Kidney capillary endothelial cell (primary cell): ENCODE results near the gene PSD.
"Not testable (repeated sequence)": the region's sequence is repeated elsewhere in the genome, so short reads cannot be mapped to it uniquely, and the experiment has no call there.

Source experiments
- DNase-seq: peaks from one replicate; pipeline ENCODE4 v3.0.0-alpha.2; 2018; ENCODE audit warnings: low spot score

PSD gene

GRCh38 chr10:102418622-102419268 lies at the start of gene PSD:
PSD (minus strand) TSS chr10:102418785; CDS start chr10:102417038, 1,747 bp downstream.
- DNase-seq: no peak

DNA sequence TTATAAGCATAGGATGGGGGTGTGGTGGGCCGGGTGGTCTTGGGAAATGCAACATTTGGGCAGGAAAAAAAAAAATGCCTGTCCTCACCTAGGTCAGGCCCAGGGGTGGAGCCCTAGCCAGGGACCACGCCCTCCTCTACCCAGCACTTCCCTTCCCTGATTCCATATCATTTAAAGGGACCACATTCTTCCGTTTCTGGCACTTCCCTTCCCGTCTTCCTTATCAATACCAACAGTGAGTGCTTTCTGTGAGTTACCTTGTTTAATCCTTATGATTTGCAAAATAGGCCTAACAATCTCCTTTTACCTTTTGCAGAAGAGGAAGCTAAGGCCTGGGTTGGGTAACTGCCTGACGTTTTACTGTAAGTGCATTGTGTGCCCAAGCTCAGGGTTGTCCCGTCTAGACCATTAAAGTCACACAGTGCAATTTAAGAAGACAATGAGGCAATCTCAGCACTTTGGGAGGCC lies 49.4 kb upstream of the PSD start:
- no peak for DNase-seq

DNA sequence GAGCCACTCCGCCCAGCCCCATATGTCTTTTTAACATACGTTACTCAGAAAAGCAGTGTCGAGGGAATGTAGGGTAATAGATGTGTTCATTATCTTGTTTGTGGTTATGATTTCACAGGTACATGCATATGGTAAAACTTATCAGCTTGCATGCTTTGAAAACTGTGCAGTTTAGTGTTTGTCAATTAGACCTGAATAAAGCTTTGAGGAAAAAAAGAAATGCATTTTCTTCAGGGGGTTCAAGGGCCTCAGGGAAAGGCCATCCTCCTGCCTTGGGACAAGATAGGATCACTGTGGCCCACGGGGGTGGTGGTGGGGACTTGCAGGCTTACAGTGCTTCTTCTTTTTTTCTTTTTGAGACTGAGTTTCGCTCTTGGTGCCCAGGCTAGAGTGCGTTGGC lies 48.7 kb upstream of the PSD start:
- DNase-seq: no peak

DNA sequence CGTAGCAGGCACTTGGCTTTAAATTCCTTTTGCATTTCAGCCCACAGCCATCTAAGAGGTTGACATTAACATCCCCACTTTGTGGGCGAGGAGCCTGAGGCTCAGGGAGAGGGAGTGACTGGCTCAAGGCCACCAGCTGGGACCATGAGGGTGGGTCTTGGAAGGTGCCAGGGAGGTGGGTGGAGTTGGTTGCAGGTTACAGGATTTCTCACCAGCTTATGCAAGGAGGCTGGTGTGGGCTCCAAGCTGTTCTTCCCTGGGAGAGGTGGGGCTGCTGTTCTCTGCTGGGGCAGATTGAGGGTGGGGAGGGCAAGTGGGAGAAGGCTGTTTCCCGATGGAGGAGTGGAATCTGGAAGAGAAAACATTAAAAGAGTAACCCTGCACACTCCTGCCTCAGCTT lies 46.9 kb upstream of the PSD start:
- DNase-seq: no peak

- no peak for DNase-seq
Measured at GRCh38 chr10:102463983-102464382, 45.4 kb upstream of the PSD start.

- DNase-seq: no peak
Measured at GRCh38 chr10:102462512-102463054, 44.0 kb upstream of the PSD start.

DNA sequence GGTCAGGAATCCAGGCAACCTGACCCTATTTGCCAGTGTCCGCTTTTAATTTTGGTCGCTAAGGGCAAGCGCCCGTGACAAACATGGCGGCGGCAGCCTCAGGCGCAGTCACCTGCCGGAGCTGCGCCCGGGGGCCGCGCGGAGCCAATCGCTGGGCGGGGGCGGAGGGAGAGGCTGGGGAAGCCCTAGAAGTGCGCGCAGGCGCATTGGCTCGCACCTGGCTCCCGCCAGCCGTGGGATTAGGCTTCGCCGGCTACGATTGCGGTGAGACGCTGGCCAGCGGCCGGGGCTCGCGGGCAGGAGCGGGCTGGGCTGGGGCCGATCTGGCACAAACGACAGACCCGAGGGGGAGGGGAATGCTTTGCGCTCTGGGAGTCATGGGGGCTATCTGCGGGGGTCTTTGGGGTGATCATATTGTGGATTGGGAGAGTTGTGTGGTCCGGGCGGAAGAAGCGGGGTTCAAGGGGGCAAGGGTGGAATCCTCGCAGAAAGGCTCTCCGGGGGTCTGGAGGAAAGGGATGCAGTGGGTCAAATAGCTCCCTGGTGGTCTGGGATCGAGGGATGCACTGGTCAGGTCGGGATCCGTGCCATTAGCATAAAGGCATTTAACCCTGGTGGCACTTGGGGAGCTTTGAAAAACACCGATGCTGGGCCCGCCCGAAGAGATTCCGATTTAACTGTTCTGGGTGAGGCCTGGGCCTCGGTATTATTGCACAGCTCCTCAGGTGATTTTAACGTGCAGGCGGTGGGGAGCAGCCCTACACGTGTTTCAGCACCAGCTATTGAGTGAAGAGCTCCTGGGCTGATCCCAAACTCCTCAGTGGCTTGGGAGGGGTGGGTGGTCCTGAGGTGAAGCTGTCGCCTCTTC lies 42.8 kb upstream of the PSD start:
- peak; percentile 26 for DNase-seq

DNA sequence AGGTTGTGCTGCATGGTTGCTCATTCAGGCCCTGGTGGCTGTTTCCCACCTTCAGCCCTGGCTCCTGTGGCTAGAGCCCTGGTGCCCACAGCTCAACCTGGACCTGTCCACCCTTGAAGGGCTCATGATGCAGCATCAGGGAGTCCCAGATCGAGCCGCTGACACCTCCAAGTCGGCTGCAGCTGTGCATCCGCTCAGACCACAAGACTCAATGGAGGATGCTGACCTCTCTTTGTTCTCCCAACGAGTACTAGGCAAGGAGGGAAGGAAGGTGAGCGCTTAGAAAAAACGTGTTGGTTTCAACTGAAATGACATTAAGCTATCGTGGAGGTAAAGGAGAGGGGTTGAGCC lies 42.2 kb upstream of the PSD start:
- DNase-seq: no peak

- no peak for DNase-seq
Measured at GRCh38 chr10:102458656-102459055, 40.1 kb upstream of the PSD start.

- no peak for DNase-seq
Measured at GRCh38 chr10:102457591-102458150, 39.1 kb upstream of the PSD start.

DNA sequence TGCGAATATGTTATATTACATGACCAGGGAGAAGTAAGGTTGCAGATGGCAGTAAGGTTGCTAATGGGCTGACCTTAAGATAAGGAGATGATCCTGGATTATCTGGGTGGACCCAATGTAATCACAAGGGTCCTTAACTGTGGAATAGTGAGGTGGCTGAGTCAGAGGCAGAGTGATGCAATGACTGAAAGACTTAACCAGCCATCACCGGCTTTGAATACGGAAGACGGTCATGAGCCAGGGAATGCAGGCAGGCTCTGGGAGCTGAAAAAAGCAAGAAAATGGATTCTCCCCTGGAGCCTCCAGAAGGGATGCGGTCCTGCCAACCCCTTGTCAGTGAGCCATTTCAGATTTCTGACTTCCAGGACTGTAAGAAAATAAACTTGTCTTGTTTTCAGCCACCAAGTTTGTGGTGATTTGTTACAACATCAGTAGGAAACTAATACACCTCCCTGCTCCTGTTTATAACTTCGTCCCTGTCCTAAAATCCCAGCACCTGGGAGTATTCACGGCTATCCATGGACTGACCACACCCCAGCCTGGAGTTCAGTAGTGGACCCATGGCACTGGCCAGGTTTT lies 37.4 kb upstream of the PSD start:
- no peak for DNase-seq

DNA sequence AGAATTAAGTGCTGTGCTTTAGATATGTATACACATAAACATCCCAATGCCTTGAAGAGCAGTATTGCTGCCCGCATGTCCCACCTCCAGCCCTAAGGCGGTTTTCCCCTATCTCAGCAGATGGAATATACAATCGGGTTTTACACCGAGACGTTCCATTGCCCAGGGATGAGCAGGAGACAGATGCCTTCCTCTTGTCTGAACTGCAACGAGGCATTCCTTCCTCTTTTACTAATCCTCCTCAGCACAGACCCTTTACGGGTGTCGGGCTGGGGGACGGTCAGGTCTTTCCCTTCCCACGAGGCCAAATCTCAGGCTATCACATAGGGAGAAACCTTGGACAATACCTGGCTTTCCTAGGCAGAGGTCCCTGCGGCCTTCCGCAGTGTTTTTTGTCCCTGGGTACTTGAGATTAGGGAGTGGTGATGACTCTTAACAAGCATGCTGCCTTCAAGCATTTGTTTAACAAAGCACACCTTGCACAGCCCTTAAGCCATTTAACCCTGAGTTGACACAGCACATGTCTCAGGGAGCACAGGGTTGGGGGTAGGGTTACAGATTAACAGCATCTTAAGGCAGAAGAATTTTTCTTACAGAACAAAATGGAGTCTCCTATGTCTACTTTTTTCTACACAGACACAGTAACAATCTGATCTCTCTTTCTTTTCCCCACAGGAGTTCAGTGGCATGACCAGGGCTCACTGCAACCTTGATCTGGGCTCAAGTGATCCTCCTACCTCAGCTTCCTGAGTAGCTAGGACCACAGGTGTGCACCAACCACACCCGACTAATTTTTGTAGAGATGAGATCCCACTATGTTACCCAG lies 36.3 kb upstream of the PSD start:
- not testable (repeated sequence) for DNase-seq

GRCh38 chr10:102453502-102453901 lies 34.9 kb upstream of the PSD start:
- no peak for DNase-seq

DNA sequence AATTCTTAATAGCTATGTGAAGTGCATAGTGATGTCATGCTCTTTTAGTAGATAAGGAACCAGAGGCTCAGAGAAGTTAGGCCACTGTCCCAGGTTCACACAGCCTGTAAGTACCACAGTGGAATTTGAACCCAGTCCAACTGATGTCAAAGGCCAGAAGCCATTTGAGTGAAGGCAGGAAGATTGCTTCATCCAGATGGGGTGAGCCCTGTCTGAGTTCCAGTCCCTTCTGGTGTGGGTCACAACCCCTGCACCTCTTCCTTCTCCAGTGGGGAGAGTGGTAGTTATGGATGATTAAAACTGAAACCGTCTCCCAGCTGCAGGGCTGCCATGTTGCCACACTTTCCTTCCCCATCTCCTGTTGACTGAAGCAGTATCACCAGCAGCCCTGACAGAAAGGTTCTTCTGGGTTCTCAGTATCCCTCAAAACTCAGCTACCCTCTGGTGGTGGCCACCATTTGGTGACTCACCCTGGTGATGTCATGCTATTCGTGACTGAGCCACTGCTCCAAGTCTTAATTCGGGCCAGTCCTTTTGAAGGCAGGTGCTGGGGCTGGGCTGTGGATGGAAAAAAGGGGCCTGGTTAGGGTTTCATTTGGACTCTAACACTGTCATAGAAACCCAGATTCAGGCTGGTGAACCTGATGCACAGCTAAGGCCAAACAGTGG lies 34.2 kb upstream of the PSD start:
- DNase-seq: no peak

GRCh38 chr10:102451105-102451969 lies 32.8 kb upstream of the PSD start, which contains the start of gene C10orf95:
C10orf95 (minus strand) TSS chr10:102451543; CDS start chr10:102451093, 450 bp downstream.
- no peak for DNase-seq

DNA sequence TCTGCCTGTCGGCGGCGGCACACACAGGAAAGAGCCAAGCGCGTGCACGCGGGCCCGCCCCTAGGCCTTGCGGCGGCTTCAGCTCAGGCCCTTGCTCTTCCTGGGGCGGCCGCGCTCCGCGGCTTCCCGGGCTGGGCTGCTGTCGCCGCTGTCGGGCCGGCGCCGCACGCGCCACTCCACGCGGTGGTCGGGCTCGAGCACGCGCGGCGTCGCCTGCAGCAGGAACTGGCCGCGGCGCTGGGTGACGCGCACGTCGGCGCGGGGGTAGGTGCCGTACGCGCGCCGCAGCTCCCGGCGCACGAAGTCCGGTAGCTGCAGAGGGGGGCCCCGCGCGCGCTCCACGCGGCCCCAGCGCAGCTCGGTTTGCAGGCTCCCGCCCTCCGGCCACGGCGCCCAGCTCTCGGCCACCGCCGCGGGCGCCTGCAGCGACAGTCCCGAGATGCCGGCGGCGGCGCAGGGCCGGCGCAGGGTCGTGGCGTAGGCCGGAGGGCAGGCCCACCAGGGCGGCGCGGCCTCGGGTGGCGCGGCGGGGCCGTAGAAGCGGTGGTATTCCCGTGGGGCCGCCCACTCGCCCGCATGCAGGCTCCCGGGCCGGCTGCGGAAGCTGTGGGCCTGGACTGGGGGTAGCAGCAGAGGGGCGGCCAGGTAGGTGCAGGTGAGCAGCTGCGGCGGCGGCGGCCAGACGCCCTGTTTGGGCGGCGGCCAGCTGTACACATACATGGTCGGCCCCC lies 32.0 kb upstream of the PSD start:
- peak; percentile 64 for DNase-seq

- no peak for DNase-seq
Measured at GRCh38 chr10:102450124-102450373, 31.5 kb upstream of the PSD start.

DNA sequence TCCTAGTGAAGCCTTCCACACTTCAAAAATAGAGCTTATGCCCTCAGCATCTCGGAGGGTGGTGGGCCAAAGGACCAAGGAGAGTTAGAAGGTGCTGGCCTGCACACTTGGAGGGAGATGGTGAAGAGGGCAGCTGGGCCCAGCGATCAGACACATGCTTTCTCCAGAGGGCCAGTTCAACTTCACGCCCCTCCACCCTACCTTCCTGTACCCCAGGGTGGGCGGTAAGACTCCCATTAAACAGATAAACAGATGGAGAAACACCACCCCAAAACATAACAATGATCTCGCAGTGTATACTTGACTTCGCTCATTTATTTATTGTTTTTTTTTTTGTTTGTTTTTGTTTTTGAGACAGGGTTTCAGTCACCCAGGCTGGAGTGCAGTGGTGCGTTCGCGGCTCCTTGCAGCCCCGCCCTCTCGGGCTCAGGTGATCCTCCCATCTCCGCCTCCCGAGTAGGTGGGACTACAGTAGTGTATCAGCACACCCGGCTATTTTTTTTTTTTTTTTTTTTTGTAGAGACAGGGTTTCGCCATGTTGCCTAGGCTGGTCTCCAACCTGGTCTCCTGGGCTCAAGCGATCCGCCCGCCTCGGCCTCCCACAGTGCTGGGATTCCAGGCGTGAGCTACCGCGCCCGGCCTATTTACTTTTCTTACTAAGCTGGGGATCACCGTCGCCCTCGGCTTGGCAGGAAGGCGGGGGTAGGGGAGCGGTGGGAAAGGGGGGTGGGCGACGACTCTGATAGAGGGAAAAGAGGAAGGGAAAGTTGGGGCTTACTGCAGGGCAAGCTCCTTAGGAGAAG lies 30.9 kb upstream of the PSD start:
- DNase-seq: no peak

GRCh38 chr10:102444851-102445250 lies 26.3 kb upstream of the PSD start:
- no peak for DNase-seq
